ENCODE data around the gene SPATA31C2.

GRCh38 chr9:88110026-88110425, 28.2 kb downstream of the SPATA31C2 start:
- TF ChIP-seq, protein P1, sequence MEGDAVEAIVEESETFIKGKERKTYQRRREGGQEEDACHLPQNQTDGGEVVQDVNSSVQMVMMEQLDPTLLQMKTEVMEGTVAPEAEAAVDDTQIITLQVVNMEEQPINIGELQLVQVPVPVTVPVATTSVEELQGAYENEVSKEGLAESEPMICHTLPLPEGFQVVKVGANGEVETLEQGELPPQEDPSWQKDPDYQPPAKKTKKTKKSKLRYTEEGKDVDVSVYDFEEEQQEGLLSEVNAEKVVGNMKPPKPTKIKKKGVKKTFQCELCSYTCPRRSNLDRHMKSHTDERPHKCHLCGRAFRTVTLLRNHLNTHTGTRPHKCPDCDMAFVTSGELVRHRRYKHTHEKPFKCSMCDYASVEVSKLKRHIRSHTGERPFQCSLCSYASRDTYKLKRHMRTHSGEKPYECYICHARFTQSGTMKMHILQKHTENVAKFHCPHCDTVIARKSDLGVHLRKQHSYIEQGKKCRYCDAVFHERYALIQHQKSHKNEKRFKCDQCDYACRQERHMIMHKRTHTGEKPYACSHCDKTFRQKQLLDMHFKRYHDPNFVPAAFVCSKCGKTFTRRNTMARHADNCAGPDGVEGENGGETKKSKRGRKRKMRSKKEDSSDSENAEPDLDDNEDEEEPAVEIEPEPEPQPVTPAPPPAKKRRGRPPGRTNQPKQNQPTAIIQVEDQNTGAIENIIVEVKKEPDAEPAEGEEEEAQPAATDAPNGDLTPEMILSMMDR (IDR thresholded peaks at IDR 0.05; ENCODE audit: low read depth, low read length), result no peak
- TF ChIP-seq, protein P2, sequence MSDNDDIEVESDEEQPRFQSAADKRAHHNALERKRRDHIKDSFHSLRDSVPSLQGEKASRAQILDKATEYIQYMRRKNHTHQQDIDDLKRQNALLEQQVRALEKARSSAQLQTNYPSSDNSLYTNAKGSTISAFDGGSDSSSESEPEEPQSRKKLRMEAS (IDR thresholded peaks at IDR 0.05; ENCODE audit: low read depth, low read length), result no peak
- no peak for TF ChIP-seq POLR2A (IDR thresholded peaks at IDR 0.05; ENCODE audit: extremely low read depth, insufficient read length)
